OCI-LY3 (cell line): ENCODE data around the gene KXD1.
"Not testable (repeated sequence)": the region's sequence is repeated elsewhere in the genome, so short reads cannot be mapped to it uniquely, and the experiment has no call there.

Experiments used
- H2AFZ ChIP-seq: fragments of 200-600, 300-600 bp; shearing (Covaris generic); 2 replicates; pipeline ENCODE4 v1.6.0; 2014; ENCODE audit warnings: antibody characterized with exemption, low read depth, low read length
- H3K27ac ChIP-seq: fragments of 200-600, 300-600 bp; sonication (generic); 2 replicates; pipeline ENCODE4 v1.5.1; 2014; ENCODE audit warnings: mild to moderate bottlenecking, low read length, moderate library complexity, mixed read lengths
- H3K27me3 ChIP-seq: fragments of 200-600, 300-600 bp; sonication (generic); 2 replicates; pipeline ENCODE4 v1.6.1; 2014; ENCODE audit warnings: low read depth, low read length, mixed read lengths
- H3K36me3 ChIP-seq: fragments of 200-600, 300-600 bp; sonication (generic); replicated peaks from 2 replicates; pipeline ENCODE3; 2014; ENCODE audit warnings: low read depth, low read length, mixed read lengths
- H3K4me1 ChIP-seq: fragments of 300-600, 200-600 bp; sonication (generic); 2 replicates; pipeline ENCODE4 v1.6.1; 2014; ENCODE audit warnings: low read length, mixed read lengths
- H3K4me2 ChIP-seq: fragments of 200-600, 300-600 bp; sonication (generic); 2 replicates; pipeline ENCODE4 v1.6.1; 2014; ENCODE audit warnings: low read length, mixed read lengths
- H3K4me3 ChIP-seq: fragments of 300-600, 200-600 bp; sonication (generic); 2 replicates; pipeline ENCODE4 v1.5.1; 2014; ENCODE audit warnings: antibody characterized with exemption, mild to moderate bottlenecking, low read length, moderate library complexity
- H3K79me2 ChIP-seq: fragments of 300-600, 200-600 bp; shearing (Covaris generic); 2 replicates; pipeline ENCODE4 v1.6.1; 2014; ENCODE audit warnings: mild to moderate bottlenecking, low read length, mixed read lengths
- H3K9ac ChIP-seq: fragments of 300-600, 200-600 bp; shearing (Covaris generic); 2 replicates; pipeline ENCODE4 v1.6.0; 2014; ENCODE audit warnings: mild to moderate bottlenecking, low read length, moderate library complexity
- H3K9me3 ChIP-seq: fragments of 200-600, 300-600 bp; shearing (Covaris generic); 2 replicates; pipeline ENCODE4 v1.6.1; 2014; ENCODE audit warnings: low read length, mixed read lengths; ENCODE audit not compliant: insufficient read depth
- H4K20me1 ChIP-seq: fragments of 200-600, 300-600 bp; sonication (generic); 2 replicates; pipeline ENCODE4 v1.6.1; 2016; ENCODE audit warnings: low read length, mixed read lengths; ENCODE audit not compliant: insufficient read depth
- EZH2phosphoT487 ChIP-seq: fragments of 200-600 bp; shearing (Covaris generic); IDR thresholded peaks from 2 replicates; pipeline ENCODE4 v1.6.1; 2018; ENCODE audit warnings: antibody characterized with exemption, mixed run types, low read depth
- TF ChIP-seq, protein P1 (sequence below): fragments of 200-600, 300-600 bp; sonication (generic); IDR thresholded peaks from 2 replicates; pipeline ENCODE4 v1.5.1; 2014; ENCODE audit warnings: antibody characterized with exemption, low read length, low read depth

The KXD1 gene

DNA sequence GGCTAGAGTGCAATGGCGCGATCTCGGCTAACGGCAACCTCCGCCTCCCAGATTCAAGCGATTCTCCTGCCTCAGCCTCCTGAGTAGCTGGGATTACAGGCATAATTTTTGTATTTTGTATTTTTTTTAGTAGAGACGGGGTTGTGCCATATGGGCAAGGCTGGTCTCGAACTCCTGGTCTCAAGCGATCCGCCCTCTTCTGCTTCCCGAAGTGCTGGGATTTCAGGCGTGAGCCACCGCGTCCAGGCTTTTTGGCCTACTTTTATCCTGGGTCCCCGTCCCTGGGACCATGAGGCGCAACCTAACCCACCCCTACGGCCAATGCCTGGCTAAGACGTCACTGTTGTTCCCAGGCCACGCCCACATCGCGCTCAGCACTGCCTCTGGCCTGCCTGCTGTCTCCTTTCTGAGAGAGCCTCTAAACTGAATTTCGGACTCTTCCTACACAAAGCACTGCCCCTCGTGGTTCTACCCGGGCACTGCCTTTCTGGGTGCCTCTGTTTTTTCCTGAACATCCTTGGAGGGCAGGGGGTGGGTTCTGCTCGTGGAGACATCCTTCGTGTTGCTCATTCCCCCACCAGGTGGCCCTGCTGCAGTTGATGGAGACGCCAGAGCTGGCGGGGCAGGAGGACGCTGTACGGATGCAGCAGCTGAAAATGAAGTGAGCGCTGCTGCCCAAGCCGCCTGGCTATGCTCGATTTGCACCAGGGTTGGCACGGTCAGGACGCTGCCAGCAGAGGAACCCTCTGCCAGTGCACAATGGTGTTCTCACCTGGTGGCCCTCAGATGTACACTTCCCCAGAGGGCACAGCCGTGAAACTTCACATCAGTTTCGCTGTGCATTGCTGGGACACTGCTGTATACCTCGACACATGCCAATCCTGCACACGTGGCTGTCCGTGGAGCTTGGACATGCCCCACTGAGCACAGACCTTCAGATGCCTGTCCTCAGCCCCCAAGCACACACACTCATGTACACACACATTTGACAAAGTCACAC, 32.9 kb downstream of the KXD1 start:
- peaks cover 39% of the 10 kb centered on the region for H3K4me1 ChIP-seq
- H3K4me2 ChIP-seq, result peak overlapping the region; percentile 98
- peaks cover 15% of the 10 kb centered on the region for H3K79me2 ChIP-seq
- H3K9ac ChIP-seq, result no peak overlapping the region
- no peaks in the 10 kb centered on the region for H3K27me3 ChIP-seq
- no peak for TF ChIP-seq EZH2phosphoT487
- TF ChIP-seq, protein P1, sequence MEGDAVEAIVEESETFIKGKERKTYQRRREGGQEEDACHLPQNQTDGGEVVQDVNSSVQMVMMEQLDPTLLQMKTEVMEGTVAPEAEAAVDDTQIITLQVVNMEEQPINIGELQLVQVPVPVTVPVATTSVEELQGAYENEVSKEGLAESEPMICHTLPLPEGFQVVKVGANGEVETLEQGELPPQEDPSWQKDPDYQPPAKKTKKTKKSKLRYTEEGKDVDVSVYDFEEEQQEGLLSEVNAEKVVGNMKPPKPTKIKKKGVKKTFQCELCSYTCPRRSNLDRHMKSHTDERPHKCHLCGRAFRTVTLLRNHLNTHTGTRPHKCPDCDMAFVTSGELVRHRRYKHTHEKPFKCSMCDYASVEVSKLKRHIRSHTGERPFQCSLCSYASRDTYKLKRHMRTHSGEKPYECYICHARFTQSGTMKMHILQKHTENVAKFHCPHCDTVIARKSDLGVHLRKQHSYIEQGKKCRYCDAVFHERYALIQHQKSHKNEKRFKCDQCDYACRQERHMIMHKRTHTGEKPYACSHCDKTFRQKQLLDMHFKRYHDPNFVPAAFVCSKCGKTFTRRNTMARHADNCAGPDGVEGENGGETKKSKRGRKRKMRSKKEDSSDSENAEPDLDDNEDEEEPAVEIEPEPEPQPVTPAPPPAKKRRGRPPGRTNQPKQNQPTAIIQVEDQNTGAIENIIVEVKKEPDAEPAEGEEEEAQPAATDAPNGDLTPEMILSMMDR, result peak; percentile 14; the same call in 1 of the 2 replicates
- no peak overlapping the region for H2AFZ ChIP-seq
- peaks cover 13% of the 10 kb centered on the region for H3K36me3 ChIP-seq
- H3K4me3 ChIP-seq, result peak overlapping the region; percentile 86
- no peak overlapping the region for H3K27ac ChIP-seq
- H3K9me3 ChIP-seq, result peaks cover 6% of the 10 kb centered on the region; the same call in 1 of the 2 replicates
- H4K20me1 ChIP-seq, result no peaks in the 10 kb centered on the region; the same call in 1 of the 2 replicates

DNA sequence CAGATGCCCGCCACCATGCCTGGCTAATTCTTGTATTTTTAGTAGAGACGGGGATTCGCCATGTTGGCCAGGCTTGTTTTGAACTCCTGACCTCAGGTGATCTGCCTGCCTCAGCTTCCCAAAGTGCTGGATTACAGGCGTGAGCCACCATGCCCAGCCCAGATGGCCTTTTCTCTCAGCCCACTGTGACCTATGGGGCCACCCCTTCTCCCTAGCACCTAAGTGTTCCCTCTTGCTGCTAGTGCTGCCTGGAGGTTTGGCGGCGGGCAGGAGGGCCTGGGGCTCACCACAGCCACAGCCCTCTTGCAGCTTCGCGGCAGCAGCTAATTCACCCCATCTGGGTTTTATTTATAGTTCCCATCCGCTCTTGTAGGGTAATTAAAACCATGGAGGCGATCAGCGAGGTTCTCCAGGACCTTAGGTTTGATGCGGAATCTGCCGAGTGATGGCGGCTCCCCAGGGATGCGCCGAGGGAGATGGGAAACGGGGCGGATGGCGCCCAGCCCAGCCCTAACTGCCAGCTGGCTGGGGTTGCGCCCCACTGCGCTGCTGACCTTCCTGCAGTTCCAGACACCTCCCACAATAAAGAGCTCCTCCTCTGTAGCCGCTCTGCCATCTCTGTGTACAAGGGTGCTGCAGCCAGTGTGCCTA, 34.2 kb downstream of the KXD1 start:
- Histone ChIP-seq H2AFZ (no peak overlapping the region), H3K4me3 (no peak overlapping the region), H3K27me3 (no peaks in the 10 kb centered on the region), H3K4me1 (peaks cover 26% of the 10 kb centered on the region), H3K27ac (no peak overlapping the region), H3K4me2 (no peak overlapping the region), H3K9me3 (peaks cover 2% of the 10 kb centered on the region; the same call in 1 of the 2 replicates), H3K36me3 (peaks cover 10% of the 10 kb centered on the region), H4K20me1 (no peaks in the 10 kb centered on the region; the same call in 1 of the 2 replicates), H3K79me2 (peaks cover 15% of the 10 kb centered on the region), H3K9ac (no peak overlapping the region)
- TF ChIP-seq, protein P1, result no peak
- TF ChIP-seq EZH2phosphoT487, result no peak

DNA sequence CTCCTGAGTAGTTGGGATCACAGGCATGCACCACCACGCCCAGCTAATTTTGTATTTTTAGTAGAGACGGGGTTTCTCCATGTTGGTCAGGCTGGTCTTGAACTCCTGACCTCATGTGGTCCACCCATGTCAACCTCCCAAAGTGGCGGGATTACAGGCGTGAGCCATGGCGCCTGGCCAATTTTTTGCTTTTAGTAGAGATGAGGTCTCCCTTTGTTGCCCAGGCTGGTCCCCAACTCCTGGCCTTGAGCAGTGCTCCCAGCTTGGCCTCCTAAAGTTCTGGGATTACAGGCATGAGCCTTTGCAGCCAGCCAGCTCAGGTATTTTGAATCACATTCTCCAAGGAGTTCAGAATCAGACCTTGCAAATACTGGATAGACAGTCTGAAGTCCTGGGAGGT, 35.1 kb downstream of the KXD1 start:
- H3K9ac ChIP-seq, result not testable (repeated sequence)
- peaks cover 21% of the 10 kb centered on the region for H3K4me1 ChIP-seq

DNA sequence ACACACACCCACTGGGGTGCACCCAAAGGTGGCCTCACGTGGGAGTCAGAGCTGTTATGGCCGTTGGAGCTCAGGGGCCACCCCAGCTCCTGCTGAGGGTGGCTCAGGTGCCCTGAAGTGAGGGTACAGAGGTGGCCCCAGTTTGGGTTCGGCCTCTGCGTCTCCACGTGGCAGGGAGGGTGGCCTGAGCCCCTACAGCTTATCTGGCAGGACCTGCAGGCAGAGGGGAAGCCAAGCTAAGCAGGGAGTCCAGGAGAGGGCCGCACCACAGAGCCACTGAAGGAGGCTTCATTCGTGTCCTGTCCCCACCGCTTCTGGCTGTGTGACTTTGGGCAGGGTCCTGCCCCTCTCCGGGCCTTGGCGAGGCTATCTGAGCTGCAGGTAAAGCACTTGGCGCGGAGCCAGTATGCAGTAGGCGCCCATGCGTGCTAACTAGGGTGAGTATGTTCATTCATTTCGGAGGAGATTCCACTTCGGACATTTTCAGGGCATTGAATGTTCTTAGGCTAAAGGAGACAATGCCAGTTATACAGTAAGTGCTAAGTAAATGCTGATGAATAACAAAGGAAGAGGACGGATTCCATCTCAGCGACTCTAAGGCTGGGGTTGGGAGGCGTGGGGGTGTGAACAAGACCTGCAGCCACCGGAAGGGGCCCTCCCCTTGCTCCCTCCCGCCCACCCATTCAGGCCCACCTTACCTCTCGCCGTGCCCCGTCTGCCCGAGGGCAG, 35.9 kb downstream of the KXD1 start:
- Histone ChIP-seq H3K4me3 (peak overlapping the region; percentile 79), H3K36me3 (peaks cover 8% of the 10 kb centered on the region), H3K79me2 (peaks cover 15% of the 10 kb centered on the region), H3K4me1 (peaks cover 14% of the 10 kb centered on the region), H4K20me1 (no peaks in the 10 kb centered on the region; the same call in 1 of the 2 replicates), H3K9ac (peak overlapping the region; percentile 65; the same call in 1 of the 2 replicates), H2AFZ (no peak overlapping the region), H3K9me3 (no peaks in the 10 kb centered on the region), H3K4me2 (peak overlapping the region; percentile 93), H3K27me3 (no peaks in the 10 kb centered on the region), H3K27ac (no peak overlapping the region)
- TF ChIP-seq, protein P1, result no peak
- TF ChIP-seq EZH2phosphoT487, result no peak

More for the DNA sequence above, 35.1 kb downstream of the KXD1 start:
- H3K27me3 ChIP-seq, H2AFZ ChIP-seq, H3K27ac ChIP-seq, H3K9me3 ChIP-seq, H3K4me2 ChIP-seq, H3K4me3 ChIP-seq, H3K36me3 ChIP-seq, H4K20me1 ChIP-seq: not testable (repeated sequence)
- peaks cover 15% of the 10 kb centered on the region for H3K79me2 ChIP-seq
